Esophagus muscularis mucosa (tissue), 4 donors: ENCODE measurements around the gene RETN. TPM values are rescaled to one million over a fixed set of nuclear protein-coding genes. Genes with fewer than 3 reads are reported as not detected.
A peak's percentile ranks its signal among the peaks of the same experiment; 100 is the strongest.

ENCODE experiments used
- DNase-seq: peaks from one replicate; pipeline ENCODE4 v3.0.0-alpha.2; 2017; ENCODE audit errors: extremely low spot score
- H3K27ac ChIP-seq, 4 donors: fragments of 200-600 bp; sonication (generic); replicated peaks in 1 of 4; 1 replicate in 3 of 4; 2 replicates in 1 of 4; pipeline ENCODE4 v1.5.1; 2016 to 2019; ENCODE audit warnings: mild to moderate bottlenecking in 1 of 4
- H3K27me3 ChIP-seq, 4 donors: fragments of 200-600 bp; sonication (generic); one replicate each; pipeline versions ENCODE4 v1.5.1 to v1.6.0; 2016 to 2019
- H3K36me3 ChIP-seq, 4 donors: fragments of 200-600 bp; sonication (generic); one replicate each; pipeline ENCODE4 v1.5.1; 2016 to 2019
- H3K4me1 ChIP-seq, 4 donors: fragments of 200-600 bp; sonication (generic); one replicate each; pipeline ENCODE4 v1.5.1; 2016 to 2019
- H3K4me3 ChIP-seq, 4 donors: fragments of 200-600 bp; sonication (generic); 1 replicate in 2 of 4; 2 replicates in 2 of 4; pipeline ENCODE4 v1.5.1; 2016 to 2019; ENCODE audit warnings: mild to moderate bottlenecking in 4 of 4, moderate library complexity in 1 of 4
- H3K9me3 ChIP-seq, 4 donors: fragments of 200-600 bp; sonication (generic); 1 replicate in 3 of 4; 2 replicates in 1 of 4; pipeline ENCODE4 v1.5.1; 2016 to 2019
- EP300 ChIP-seq: sonication (generic); formaldehyde crosslinking; IDR thresholded peaks from one replicate; pipeline ENCODE4 v1.6.1; 2017; ENCODE audit warnings: antibody characterized with exemption
- POLR2A ChIP-seq: fragments of 450-650 bp; IDR thresholded peaks from one replicate; pipeline ENCODE4 v1.6.1; 2017; ENCODE audit warnings: antibody characterized with exemption, moderate library complexity, mild to moderate bottlenecking, low read depth
- POLR2AphosphoS5 ChIP-seq, 2 donors: sonication (generic); formaldehyde crosslinking; IDR thresholded peaks; one replicate each; pipeline ENCODE4 v1.6.1; 2017; ENCODE audit warnings: antibody characterized with exemption in 2 of 2
- WGBS: methylation state at CpG from one replicate; pipeline ENCODE4 v1.1.5; 2018; 5-methylcytosine and 5-hydroxymethylcytosine counted together
- intact Hi-C: fragments of 100-400 bp; cut with DNase I; formaldehyde crosslinking; loops from one replicate; pipeline ENCODE4 v1.15.1; 2023
- total RNA-seq, 4 donors: library from RNA; depleted of rRNA; stranded (reverse); fragments of >200 nt; gene quantifications; one replicate each; pipeline versions ENCODE4 v1.1.0 to v1.2.1, GENCODE V29; 2016
- TF ChIP-seq, protein P1 (sequence below), 3 experiments: fragments of 200-600 bp in 2 of 3; fragments of 450-650 bp in 1 of 3; sonication (generic) in 2 of 3; IDR thresholded peaks; one replicate each; pipeline ENCODE4 v1.5.1; 2017 to 2019; ENCODE audit warnings: antibody characterized with exemption in 3 of 3, mild to moderate bottlenecking in 2 of 3, moderate library complexity in 1 of 3

The RETN gene
- total RNA-seq, 4 donors from 2014 or later = 1.3 TPM; not detected in 3

DNA sequence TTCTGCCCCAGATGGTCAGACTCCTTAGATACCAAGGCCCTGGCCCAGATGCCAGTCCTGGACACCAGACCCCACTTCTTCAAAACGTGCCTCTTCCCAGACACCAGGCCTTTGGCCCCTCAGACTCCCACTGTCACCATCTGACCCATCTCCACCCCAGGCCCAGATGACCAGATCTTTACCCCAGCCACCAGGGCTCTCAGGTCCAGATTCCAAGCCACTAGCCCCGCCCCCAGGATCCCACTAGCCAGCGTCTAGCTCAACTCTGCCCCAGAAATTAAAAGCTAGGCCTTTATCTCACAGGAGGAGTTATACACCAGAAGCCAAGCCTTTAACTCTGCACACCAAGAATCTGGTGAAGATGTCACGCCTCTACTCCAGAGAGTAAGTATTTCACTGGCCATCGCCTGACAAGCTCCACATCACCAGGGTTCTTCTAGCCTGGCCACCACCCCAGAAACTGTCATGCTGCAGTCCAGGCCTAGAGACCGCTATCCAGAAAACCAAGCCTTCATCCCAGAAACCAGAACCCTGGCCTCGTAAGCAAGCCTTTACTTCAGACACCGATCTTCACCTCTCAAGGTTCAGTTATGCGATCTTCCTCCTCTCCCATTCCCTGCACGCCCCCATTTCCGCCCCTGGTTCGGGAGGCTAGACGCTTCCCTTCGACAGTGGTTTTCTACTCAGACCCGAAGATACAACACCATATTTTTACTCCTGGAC is 40.1 kb upstream of the RETN start:
- no peaks in the 10 kb centered on the region for H3K9me3 ChIP-seq
- H3K27me3 ChIP-seq = no peaks in the 10 kb centered on the region
- intact Hi-C loops = no loop called here
- H3K4me1 ChIP-seq = peaks cover 32 to 47% (median 38%) of the 10 kb centered on the region in 4 donors
- peaks cover 10 to 58% (median 42%) of the 10 kb centered on the region in 4 donors for H3K36me3 ChIP-seq
- no peak for TF ChIP-seq POLR2A
- TF ChIP-seq EP300 = no peak
- 9% methylated on average over 15 of the region's 15 CpGs for WGBS
- DNase-seq = no peak
- H3K4me3 ChIP-seq = peak overlapping the region; percentile 82 to 97 (median 89)
- H3K27ac ChIP-seq = peak overlapping the region; percentile 82 to 92 (median 86)

DNA sequence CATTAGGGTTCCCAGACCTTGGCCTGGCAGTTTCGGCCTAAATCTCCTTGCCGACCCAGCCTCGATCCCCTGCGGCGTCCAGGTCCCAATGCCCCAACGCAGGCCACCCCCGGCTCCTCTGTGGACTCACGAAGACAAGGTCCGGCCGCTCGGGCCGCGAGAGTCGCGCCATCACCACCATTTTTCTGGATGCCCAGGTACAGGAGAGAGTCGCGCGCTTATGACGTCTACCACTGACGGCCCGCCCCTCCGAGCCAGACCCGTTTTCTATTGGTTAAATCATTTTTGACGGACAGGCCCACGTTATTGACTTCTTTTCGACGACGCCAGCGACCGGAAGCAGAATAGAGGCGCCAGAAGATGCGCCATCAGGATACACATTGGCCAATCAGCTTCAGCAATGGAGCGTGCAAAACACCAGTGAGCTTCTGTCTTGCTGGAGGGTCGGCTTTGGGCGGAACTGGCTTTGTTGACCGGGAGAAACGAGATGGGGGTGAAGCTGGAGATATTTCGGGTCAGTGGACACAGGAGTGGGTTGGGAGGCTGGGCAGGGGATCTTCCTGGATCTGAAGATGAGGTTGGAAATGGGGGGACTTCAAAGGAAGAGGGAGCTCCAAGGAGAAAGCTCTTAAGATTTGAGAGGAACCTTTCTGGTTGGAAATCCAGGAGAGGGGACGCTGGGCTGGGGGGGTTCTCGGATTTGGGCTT is 39.3 kb upstream of the RETN start, which contains the start of the genes PET100 and XAB2:
Gene PET100 (plus strand): TSS at position 447 of the 708 bp plus-strand sequence. CDS start 41 bp downstream, at position 488.
Gene XAB2 (minus strand): TSS at position 199 of the 708 bp plus-strand sequence. CDS start 18 bp downstream, at position 181.
- Histone ChIP-seq H3K4me3 (peak within 1 kb of the TSS; percentile 82 to 97 (median 89)), H3K4me1 (peaks cover 32 to 47% (median 38%) of the 10 kb centered on the region in 4 donors), H3K27me3 (no peaks in the 10 kb centered on the region), H3K9me3 (no peaks in the 10 kb centered on the region), H3K27ac (peak within 1 kb of the TSS; percentile 82 to 92 (median 86)), H3K36me3 (peaks cover 6 to 51% (median 34%) of the 10 kb centered on the region in 4 donors)
- DNase-seq = peak; percentile 99
- WGBS = under 1% methylated on average over 33 of the region's 40 CpGs
- intact Hi-C loops = no loop called here
- TF ChIP-seq POLR2A = no peak
- TF ChIP-seq EP300 = no peak
- TF ChIP-seq, protein P1, sequence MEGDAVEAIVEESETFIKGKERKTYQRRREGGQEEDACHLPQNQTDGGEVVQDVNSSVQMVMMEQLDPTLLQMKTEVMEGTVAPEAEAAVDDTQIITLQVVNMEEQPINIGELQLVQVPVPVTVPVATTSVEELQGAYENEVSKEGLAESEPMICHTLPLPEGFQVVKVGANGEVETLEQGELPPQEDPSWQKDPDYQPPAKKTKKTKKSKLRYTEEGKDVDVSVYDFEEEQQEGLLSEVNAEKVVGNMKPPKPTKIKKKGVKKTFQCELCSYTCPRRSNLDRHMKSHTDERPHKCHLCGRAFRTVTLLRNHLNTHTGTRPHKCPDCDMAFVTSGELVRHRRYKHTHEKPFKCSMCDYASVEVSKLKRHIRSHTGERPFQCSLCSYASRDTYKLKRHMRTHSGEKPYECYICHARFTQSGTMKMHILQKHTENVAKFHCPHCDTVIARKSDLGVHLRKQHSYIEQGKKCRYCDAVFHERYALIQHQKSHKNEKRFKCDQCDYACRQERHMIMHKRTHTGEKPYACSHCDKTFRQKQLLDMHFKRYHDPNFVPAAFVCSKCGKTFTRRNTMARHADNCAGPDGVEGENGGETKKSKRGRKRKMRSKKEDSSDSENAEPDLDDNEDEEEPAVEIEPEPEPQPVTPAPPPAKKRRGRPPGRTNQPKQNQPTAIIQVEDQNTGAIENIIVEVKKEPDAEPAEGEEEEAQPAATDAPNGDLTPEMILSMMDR (IDR thresholded peaks at IDR 0.05) = peak in 1 of 3 experiments; percentile 8
- TF ChIP-seq POLR2AphosphoS5 (IDR thresholded peaks at IDR 0.05) = peak; percentile 87 to 91

DNA sequence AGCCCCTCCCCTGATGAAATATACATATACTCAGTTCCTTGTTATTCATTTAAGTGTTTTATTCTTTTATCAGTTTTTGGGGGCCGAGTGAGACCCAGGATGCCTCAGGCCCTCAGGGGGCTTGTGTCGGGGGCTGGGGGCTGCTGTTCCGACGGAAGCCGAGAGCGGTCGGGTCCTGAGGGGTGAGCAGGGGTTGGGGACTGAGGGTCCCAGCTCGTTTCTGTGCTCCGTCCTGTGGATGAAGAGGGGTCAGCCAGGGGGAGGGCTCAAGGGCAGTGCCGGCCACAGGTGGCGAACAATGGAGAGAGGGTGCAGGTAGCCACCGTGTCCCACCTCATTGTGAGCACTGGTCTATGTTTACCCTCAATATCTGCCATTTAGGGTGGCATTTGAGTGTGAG is 37.3 kb upstream of the RETN start:
- Histone ChIP-seq H3K27ac (no peak overlapping the region), H3K9me3 (no peaks in the 10 kb centered on the region), H3K27me3 (peaks cover 0 to 17% (median 1%) of the 10 kb centered on the region in 4 donors), H3K4me1 (peaks cover 32 to 48% (median 38%) of the 10 kb centered on the region in 4 donors), H3K36me3 (peaks cover 0 to 30% (median 15%) of the 10 kb centered on the region in 4 donors), H3K4me3 (no peak overlapping the region)
- WGBS = 93% methylated on average over 8 of the region's 12 CpGs
- TF ChIP-seq POLR2A (no peak), EP300 (no peak), POLR2AphosphoS5 (IDR thresholded peaks at IDR 0.05) (no peak)
- TF ChIP-seq, protein P1 (IDR thresholded peaks at IDR 0.05) = no peak
- intact Hi-C loops = no loop called here
- DNase-seq = no peak

DNA sequence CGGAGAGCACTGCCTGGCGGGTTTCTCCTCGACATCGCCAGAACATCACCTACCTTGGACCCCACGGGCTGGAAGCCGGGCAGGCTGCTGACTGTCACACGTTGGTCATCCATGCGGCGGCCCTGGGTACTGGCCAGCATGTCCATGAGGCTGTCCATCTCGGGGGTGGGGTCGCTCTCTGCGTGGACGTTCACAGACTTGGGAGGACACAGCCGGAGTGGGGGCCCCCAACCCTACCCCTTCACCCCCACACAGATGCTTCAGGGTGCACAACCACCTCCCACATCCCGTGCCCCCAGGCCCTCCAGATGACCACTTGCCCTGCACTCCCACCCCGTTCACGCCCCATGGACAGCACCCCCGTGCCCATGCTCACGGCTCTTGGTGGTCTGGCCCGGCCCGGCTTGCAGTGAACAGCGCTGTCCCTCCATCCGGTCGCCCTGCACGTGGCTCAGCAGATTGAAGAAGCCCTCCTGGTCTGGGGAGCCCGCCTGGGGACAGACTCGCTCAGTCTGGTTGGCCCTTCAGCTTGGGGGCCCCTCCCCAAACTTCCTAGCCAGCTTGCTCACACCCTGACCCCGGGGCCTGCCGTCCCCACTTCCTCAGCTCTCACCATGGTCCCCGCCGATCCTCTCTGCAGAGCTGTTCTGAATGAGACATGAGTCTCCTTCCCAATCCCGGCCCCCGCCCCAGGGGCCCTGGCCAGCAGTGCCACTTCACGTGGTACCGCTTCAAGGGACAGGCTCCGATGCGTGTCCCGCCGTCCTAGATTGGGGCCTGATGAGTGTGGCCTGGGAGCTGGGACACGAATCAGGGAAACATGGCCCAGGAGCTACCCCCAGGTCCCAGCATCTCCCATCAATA is 36.3 kb upstream of the RETN start:
- TF ChIP-seq POLR2A (no peak), POLR2AphosphoS5 (IDR thresholded peaks at IDR 0.05) (no peak), EP300 (no peak)
- TF ChIP-seq, protein P1 (IDR thresholded peaks at IDR 0.05) = no peak
- intact Hi-C loops = no loop called here
- H3K4me3 ChIP-seq = no peak overlapping the region
- no peak for DNase-seq
- peaks cover 0 to 20% (median 8%) of the 10 kb centered on the region in 4 donors for H3K36me3 ChIP-seq
- no peak overlapping the region for H3K27ac ChIP-seq
- no peaks in the 10 kb centered on the region for H3K9me3 ChIP-seq
- 91% methylated on average over 20 of the region's 40 CpGs for WGBS
- H3K4me1 ChIP-seq = peaks cover 27 to 48% (median 36%) of the 10 kb centered on the region in 4 donors
- H3K27me3 ChIP-seq = peaks cover 0 to 27% (median 11%) of the 10 kb centered on the region in 4 donors
